Neuronal stem cell (in vitro differentiated cells): ENCODE results near the gene CRYGS. TPM values are rescaled to one million over a fixed set of nuclear protein-coding genes. Genes with fewer than 3 reads are reported as not detected.

Experiments
- DNase-seq: peaks from one replicate; pipeline ENCODE4 v3.0.0-alpha.2; 2013; ENCODE audit warnings: low spot score
- H2AFZ ChIP-seq: one replicate; pipeline ENCODE4 v1.6.1; 2013; ENCODE audit warnings: mild to moderate bottlenecking, low read length, inconsistent platforms
- H2AK5ac ChIP-seq: 2 replicates; pipeline ENCODE4 v1.6.1; 2013; ENCODE audit warnings: low read depth, mild to moderate bottlenecking, inconsistent platforms, low read length, moderate library complexity, mixed read lengths
- H2BK120ac ChIP-seq: 2 replicates; pipeline ENCODE4 v1.6.1; 2013; ENCODE audit warnings: low read depth, mild to moderate bottlenecking, inconsistent platforms, low read length, moderate library complexity, mixed read lengths
- H2BK12ac ChIP-seq: one replicate; pipeline ENCODE4 v1.6.1; 2013; ENCODE audit warnings: low read length, inconsistent platforms
- H2BK15ac ChIP-seq: 2 replicates; pipeline ENCODE4 v1.6.1; 2013; ENCODE audit warnings: mild to moderate bottlenecking, low read length, inconsistent platforms, mixed read lengths
- H2BK5ac ChIP-seq: one replicate; pipeline ENCODE4 v1.6.1; 2013; ENCODE audit warnings: inconsistent platforms, mild to moderate bottlenecking, low read length, moderate library complexity
- H3K14ac ChIP-seq: one replicate; pipeline ENCODE4 v1.6.1; 2013; ENCODE audit warnings: low read length, inconsistent platforms
- H3K18ac ChIP-seq: 2 replicates; pipeline ENCODE4 v1.6.1; 2013; ENCODE audit warnings: low read length, inconsistent platforms
- H3K23ac ChIP-seq: 2 replicates; pipeline ENCODE4 v1.6.1; 2013; ENCODE audit warnings: low read depth, mild to moderate bottlenecking, mixed read lengths, low read length, inconsistent platforms; ENCODE audit not compliant: poor library complexity
- H3K27ac ChIP-seq: replicated peaks from 3 replicates; pipeline ENCODE4 v1.5.1; 2013; ENCODE audit warnings: low read length, inconsistent platforms
- H3K27me3 ChIP-seq, 3 experiments: 2 replicates each; pipeline ENCODE4 v1.6.1; 2013; ENCODE audit warnings: low read length in 3 of 3, mild to moderate bottlenecking in 2 of 3, inconsistent platforms in 1 of 3, low read depth in 1 of 3, mixed read lengths in 1 of 3, moderate library complexity in 1 of 3; ENCODE audit not compliant: control insufficient read depth in 3 of 3, insufficient read depth in 3 of 3
- H3K36me3 ChIP-seq, 2 donors: replicated peaks in 1 of 2; 2 replicates each; pipeline ENCODE4 v1.6.1; 2013; ENCODE audit warnings: low read length in 2 of 2; ENCODE audit not compliant: control insufficient read depth in 2 of 2, insufficient read depth in 2 of 2
- H3K4ac ChIP-seq: 2 replicates; pipeline ENCODE4 v1.6.1; 2013; ENCODE audit warnings: inconsistent platforms, mild to moderate bottlenecking, low read length, moderate library complexity
- H3K4me1 ChIP-seq, 2 donors: 1 replicate in 1 of 2; 2 replicates in 1 of 2; pipeline ENCODE4 v1.6.1; 2013; ENCODE audit warnings: low read length in 2 of 2, low read depth in 1 of 2; ENCODE audit not compliant: control insufficient read depth in 2 of 2, insufficient read depth in 1 of 2
- H3K4me2 ChIP-seq: one replicate; pipeline ENCODE4 v1.6.1; 2013; ENCODE audit warnings: mild to moderate bottlenecking, low read length, inconsistent platforms; ENCODE audit not compliant: insufficient read depth, poor library complexity, severe bottlenecking
- H3K4me3 ChIP-seq, 2 donors: 2 replicates each; pipeline ENCODE4 v1.5.1; 2013; ENCODE audit warnings: low read length in 2 of 2, mild to moderate bottlenecking in 2 of 2, inconsistent platforms in 1 of 2, moderate library complexity in 1 of 2
- H3K79me1 ChIP-seq: one replicate; pipeline ENCODE4 v1.6.1; 2013; ENCODE audit warnings: low read depth, mild to moderate bottlenecking, inconsistent platforms, low read length, moderate library complexity
- H3K9ac ChIP-seq: one replicate; pipeline ENCODE4 v1.6.1; 2013; ENCODE audit warnings: mild to moderate bottlenecking, low read depth, low read length, inconsistent platforms; ENCODE audit not compliant: poor library complexity
- H3K9me3 ChIP-seq, 2 donors: replicated peaks in 1 of 2; 2 replicates each; pipeline versions ENCODE3 to v1.6.1; 2013; ENCODE audit warnings: low read length in 2 of 2, mild to moderate bottlenecking in 2 of 2, inconsistent platforms in 1 of 2, low read depth in 1 of 2, mixed read lengths in 1 of 2, moderate library complexity in 1 of 2; ENCODE audit not compliant: control insufficient read depth in 2 of 2, insufficient read depth in 1 of 2
- H4K8ac ChIP-seq: one replicate; pipeline ENCODE4 v1.6.1; 2013; ENCODE audit warnings: low read depth, mild to moderate bottlenecking, inconsistent platforms, low read length, moderate library complexity
- H4K91ac ChIP-seq: one replicate; pipeline ENCODE4 v1.6.1; 2013; ENCODE audit warnings: low read length, low read depth, mild to moderate bottlenecking, inconsistent platforms; ENCODE audit not compliant: poor library complexity
- WGBS, 2 donors: extraction: QIAGEN DNeasy Blood & Tissue Kit; methylation state at CpG; one replicate each; pipeline ENCODE4 v1.1.7; 2013; ENCODE audit warnings: missing lambda C conversion rate in 2 of 2, mixed read lengths in 1 of 2; ENCODE audit not compliant: insufficient read length in 2 of 2, insufficient replicate concordance in 1 of 2; ENCODE audit errors: extremely low coverage in 2 of 2; 5-methylcytosine and 5-hydroxymethylcytosine counted together
- polyA plus RNA-seq, 2 experiments: library from polyadenylated mRNA; stranded (reverse); fragments of 200-250 nt; gene quantifications; one replicate each; pipeline ENCODE4 v1.2.3, GENCODE V29; 2013

CRYGS gene
- polyA plus RNA-seq (2013, experiment 1 of 2): 0.67 TPM
- 0.71 TPM for polyA plus RNA-seq (2013, experiment 2 of 2)

DNA sequence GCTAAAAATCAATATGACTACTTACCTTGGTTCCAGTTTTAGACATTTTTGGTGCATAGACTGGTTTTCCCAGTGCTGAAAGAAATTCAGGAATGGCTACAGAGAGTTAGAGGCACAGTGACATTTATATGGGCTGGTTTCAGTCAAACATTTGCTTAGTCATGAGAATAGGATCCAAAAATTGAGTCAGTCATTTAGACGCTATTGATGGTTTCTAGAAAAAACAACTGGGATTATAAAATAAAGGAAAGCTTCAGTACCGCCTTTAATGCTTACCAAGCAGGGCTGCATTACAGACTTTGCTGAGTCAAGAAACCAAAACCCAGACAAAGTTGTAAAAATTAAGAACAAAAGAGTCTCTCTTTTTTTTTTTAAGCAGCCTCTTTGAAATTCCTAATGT, at the start of gene CRYGS:
Gene CRYGS (minus strand): TSS at position 100 of the 400 bp plus-strand sequence. CDS start 54 bp downstream, at position 46.
- Histone ChIP-seq H3K9me3 (no peaks in the 10 kb centered on the region), H3K4ac (no peak within 1 kb of the TSS), H3K18ac (no peak within 1 kb of the TSS), H3K27ac (no peak within 1 kb of the TSS), H3K14ac (no peak within 1 kb of the TSS), H3K79me1 (no peaks in the 10 kb centered on the region), H3K4me2 (no peak within 1 kb of the TSS), H2BK15ac (no peak within 1 kb of the TSS), H3K4me1 (peaks cover 0 to 3% of the 10 kb centered on the region in 2 donors), H2AK5ac (no peak within 1 kb of the TSS), H2BK5ac (no peak within 1 kb of the TSS), H3K27me3 (no peaks in the 10 kb centered on the region), H3K4me3 (no peak within 1 kb of the TSS), H3K23ac (no peak within 1 kb of the TSS), H3K36me3 (peaks cover 0 to 38% of the 10 kb centered on the region in 2 donors), H4K91ac (no peak within 1 kb of the TSS), H2BK120ac (no peak within 1 kb of the TSS), H4K8ac (no peak within 1 kb of the TSS), H2AFZ (no peak within 1 kb of the TSS), H2BK12ac (no peak within 1 kb of the TSS), H3K9ac (no peak within 1 kb of the TSS)
- no peak for DNase-seq
- WGBS, 2 donors: no CpG with 5 or more reads among the region's 2 CpGs

DNA sequence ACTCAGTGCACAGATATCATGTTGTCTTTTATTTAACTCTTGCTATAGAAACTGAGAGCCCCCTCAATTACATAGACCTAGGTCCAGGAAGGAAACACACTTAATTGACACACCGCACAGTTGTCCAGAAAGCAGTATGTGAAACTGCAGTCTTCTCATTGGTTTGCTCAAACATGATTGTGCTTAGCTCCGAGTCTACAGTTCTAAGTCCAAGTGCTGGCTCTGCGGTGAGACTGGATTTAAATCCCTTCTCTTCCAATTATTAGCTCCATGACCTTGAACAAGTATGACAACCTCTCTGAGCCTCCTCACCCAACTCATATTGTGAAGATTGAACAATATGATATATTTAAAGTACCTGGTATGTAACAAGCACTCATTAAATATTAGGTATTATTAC, 49.7 kb upstream of the CRYGS start:
- WGBS, 2 donors: no CpG with 5 or more reads among the region's 3 CpGs
- no peak overlapping the region for H3K27ac ChIP-seq
- no peaks in the 10 kb centered on the region for H3K79me1 ChIP-seq
- H2BK12ac ChIP-seq: no peak overlapping the region
- no peak overlapping the region for H2AK5ac ChIP-seq
- no peak overlapping the region for H3K4ac ChIP-seq
- H3K18ac ChIP-seq: no peak overlapping the region
- H3K4me2 ChIP-seq: no peak overlapping the region
- H2BK5ac ChIP-seq: no peak overlapping the region
- H3K27me3 ChIP-seq: peaks cover 0 to 2% (median 0%) of the 10 kb centered on the region in 3 experiments
- H2BK120ac ChIP-seq: no peak overlapping the region
- H4K8ac ChIP-seq: no peak overlapping the region
- H3K9me3 ChIP-seq: no peaks in the 10 kb centered on the region
- no peak overlapping the region for H3K9ac ChIP-seq
- H3K4me1 ChIP-seq: peaks cover 0 to 3% of the 10 kb centered on the region in 2 donors
- no peak overlapping the region for H3K14ac ChIP-seq
- no peaks in the 10 kb centered on the region for H3K36me3 ChIP-seq
- no peak overlapping the region for H4K91ac ChIP-seq
- no peak for DNase-seq
- H3K4me3 ChIP-seq: no peak overlapping the region
- no peak overlapping the region for H3K23ac ChIP-seq
- no peak overlapping the region for H2BK15ac ChIP-seq
- no peak overlapping the region for H2AFZ ChIP-seq

DNA sequence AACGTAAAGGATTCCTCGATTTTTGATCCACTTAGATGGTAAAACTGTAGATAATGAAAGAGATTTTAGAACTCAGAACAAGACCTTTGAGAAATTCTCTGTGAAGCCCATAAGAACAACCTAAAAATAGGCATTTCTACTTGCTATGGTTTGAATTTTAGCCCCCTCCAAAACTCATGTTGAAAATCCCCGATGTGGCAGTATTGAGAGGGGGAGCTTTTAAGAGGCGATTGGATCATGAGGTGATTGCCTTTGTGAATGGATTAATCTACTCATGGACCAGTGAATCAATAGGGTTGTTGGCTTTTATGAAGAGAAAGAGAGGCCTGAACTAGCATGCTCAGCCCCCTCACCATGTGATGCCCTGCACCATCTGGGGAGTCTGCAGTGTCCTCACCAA, 48.5 kb upstream of the CRYGS start:
- Histone ChIP-seq H4K8ac (no peak overlapping the region), H3K27ac (no peak overlapping the region), H2BK5ac (no peak overlapping the region), H3K14ac (no peak overlapping the region), H3K18ac (no peak overlapping the region), H3K79me1 (no peaks in the 10 kb centered on the region), H3K4me3 (no peak overlapping the region), H3K4me1 (peaks cover 0 to 3% of the 10 kb centered on the region in 2 donors), H2AK5ac (no peak overlapping the region), H2BK15ac (no peak overlapping the region), H2BK120ac (no peak overlapping the region), H3K4me2 (no peak overlapping the region), H3K23ac (no peak overlapping the region), H2BK12ac (no peak overlapping the region), H3K9ac (no peak overlapping the region), H3K4ac (no peak overlapping the region), H3K27me3 (no peaks in the 10 kb centered on the region), H2AFZ (no peak overlapping the region), H3K9me3 (no peaks in the 10 kb centered on the region), H4K91ac (no peak overlapping the region), H3K36me3 (no peaks in the 10 kb centered on the region)
- no CpG with 5 or more reads among the region's 4 CpGs for WGBS, 2 donors
- no peak for DNase-seq

DNA sequence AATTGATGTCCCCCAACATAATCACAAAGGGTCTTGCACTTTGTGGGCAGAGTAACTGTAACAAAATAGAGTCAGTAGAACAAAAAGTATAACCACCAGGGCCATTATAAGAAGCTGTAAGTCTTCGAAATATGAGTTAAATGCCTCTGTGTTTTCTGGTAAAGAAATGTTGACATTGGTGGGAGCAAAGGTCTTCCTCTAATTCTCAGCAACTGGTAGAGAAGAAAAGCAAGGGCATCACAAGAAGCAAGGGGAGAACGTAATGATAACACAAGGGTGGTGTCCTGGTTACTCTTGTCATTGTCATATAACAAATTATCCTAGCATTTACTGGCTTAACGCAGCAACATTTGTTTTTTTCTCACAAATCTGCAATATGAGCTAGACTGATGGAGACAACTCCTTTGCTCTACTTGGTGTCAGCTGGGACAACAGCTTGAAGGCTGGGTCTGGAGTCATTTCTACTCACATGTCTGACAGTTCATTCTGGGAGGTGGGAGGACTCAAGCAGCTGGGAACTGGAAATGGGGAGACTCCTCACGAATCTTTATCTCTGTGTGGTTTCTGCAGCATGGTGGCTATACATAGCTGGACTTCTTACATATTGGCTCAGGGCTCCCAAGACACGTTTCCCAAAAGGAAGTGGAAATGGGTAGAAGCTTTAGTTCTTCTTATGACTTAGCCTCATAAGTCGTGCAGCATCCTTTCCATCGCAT, 46.6 kb upstream of the CRYGS start:
- no peaks in the 10 kb centered on the region for H3K9me3 ChIP-seq
- H3K27ac ChIP-seq: no peak overlapping the region
- H2AFZ ChIP-seq: no peak overlapping the region

More for the DNA sequence above, 46.6 kb upstream of the CRYGS start:
- no peak overlapping the region for H2BK15ac ChIP-seq
- no peaks in the 10 kb centered on the region for H3K4me1 ChIP-seq
- peaks cover 2 to 5% of the 10 kb centered on the region in 2 donors for H3K36me3 ChIP-seq
- no peak overlapping the region for H2BK5ac ChIP-seq
- H4K8ac ChIP-seq: no peak overlapping the region
- no peaks in the 10 kb centered on the region for H3K79me1 ChIP-seq
- no peak overlapping the region for H3K4ac ChIP-seq
- no peak for DNase-seq
- H3K27me3 ChIP-seq: no peaks in the 10 kb centered on the region
- no peak overlapping the region for H3K4me3 ChIP-seq
- H3K4me2 ChIP-seq: no peak overlapping the region
- no CpG with 5 or more reads among the region's 7 CpGs for WGBS, 2 donors
- no peak overlapping the region for H2BK120ac ChIP-seq
- H3K9ac ChIP-seq: no peak overlapping the region
- no peak overlapping the region for H3K18ac ChIP-seq
- H2BK12ac ChIP-seq: no peak overlapping the region
- H3K14ac ChIP-seq: no peak overlapping the region
- no peak overlapping the region for H2AK5ac ChIP-seq
- no peak overlapping the region for H4K91ac ChIP-seq
- no peak overlapping the region for H3K23ac ChIP-seq
